RPMI8226 (cell line): ENCODE data around the gene PRKAA1.

Experiments
- DNase-seq: peaks from one replicate; pipeline ENCODE4 v3.0.0-alpha.2; 2015

Gene PRKAA1

GRCh38 chr5:40798012-40798800, at the start of gene PRKAA1:
TSS of gene PRKAA1 (minus strand) at chr5:40798374. CDS start at chr5:40798189, 185 bp downstream.
- DNase-seq: peak; percentile 94

- DNase-seq: no peak
These were observed 49.4 kb upstream of the PRKAA1 start for GRCh38 chr5:40847525-40847924.

- no peak for DNase-seq
These were observed 48.2 kb upstream of the PRKAA1 start for GRCh38 chr5:40846371-40846770.

GRCh38 chr5:40844565-40844964, 46.4 kb upstream of the PRKAA1 start:
- DNase-seq: no peak

GRCh38 chr5:40842351-40842750, 44.2 kb upstream of the PRKAA1 start:
- no peak for DNase-seq

GRCh38 chr5:40841068-40841805, 43.1 kb upstream of the PRKAA1 start, which contains the start of gene CARD6:
TSS of gene CARD6 (plus strand) at chr5:40841367. CDS start at chr5:40841383, 16 bp downstream.
- peak; percentile 56 for DNase-seq

- DNase-seq: no peak
These were observed 39.9 kb upstream of the PRKAA1 start for GRCh38 chr5:40838086-40838485.

GRCh38 chr5:40834849-40835787, 36.9 kb upstream of the PRKAA1 start, which contains the start of gene RPL37:
TSS of gene RPL37 (minus strand) at chr5:40835222. CDS start at chr5:40835185, 37 bp downstream.
- peak; percentile 99 for DNase-seq

- peak; percentile 67 for DNase-seq
These were observed 36.2 kb upstream of the PRKAA1 start for GRCh38 chr5:40834391-40834848.

- no peak for DNase-seq
These were observed 35.6 kb upstream of the PRKAA1 start for GRCh38 chr5:40833712-40834229.

GRCh38 chr5:40832345-40832744, 34.2 kb upstream of the PRKAA1 start:
- DNase-seq: no peak

GRCh38 chr5:40831346-40832210, 33.4 kb upstream of the PRKAA1 start:
- no peak for DNase-seq

- DNase-seq: no peak
These were observed 31.8 kb upstream of the PRKAA1 start for GRCh38 chr5:40829748-40830533.

GRCh38 chr5:40828690-40829661, 30.8 kb upstream of the PRKAA1 start:
- DNase-seq: no peak

- no peak for DNase-seq
These were observed 30.0 kb upstream of the PRKAA1 start for GRCh38 chr5:40828021-40828631.

GRCh38 chr5:40827188-40827977, 29.2 kb upstream of the PRKAA1 start:
- no peak for DNase-seq

- no peak for DNase-seq
These were observed 28.5 kb upstream of the PRKAA1 start for GRCh38 chr5:40826489-40827187.
